ENCODE measurements around the gene SCUBE1.

DNA sequence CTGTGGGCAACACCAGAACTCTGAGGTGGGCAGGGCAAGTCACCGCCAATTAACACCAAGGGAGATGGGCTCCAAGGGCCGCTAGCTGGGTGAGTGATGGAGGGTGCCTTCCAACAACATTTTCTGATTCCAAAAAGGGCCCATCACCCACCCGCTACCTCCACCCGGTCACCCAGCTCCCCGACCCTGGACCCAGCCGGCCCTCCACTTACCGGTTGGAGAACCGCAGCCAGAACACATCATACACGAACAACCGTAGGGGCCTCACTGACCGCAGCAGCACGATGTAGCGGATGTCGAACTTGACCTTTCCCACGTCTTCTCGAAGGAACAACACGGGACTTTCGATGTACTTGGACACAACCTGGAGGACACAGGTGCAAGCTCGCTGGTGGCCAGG, 171.0 kb downstream of the SCUBE1 start:
- TF ChIP-seq EZH2 (IDR thresholded peaks at IDR 0.05) (no peak), POLR2AphosphoS5 (IDR thresholded peaks at IDR 0.05; ENCODE audit: borderline replicate concordance, low read depth, low read length) (no peak), FOXP2 (optimal IDR thresholded peaks at IDR 0.05; ENCODE audit: control extremely low read depth, extremely low read length, insufficient read depth) (no peak)
